A673 (cell line): Measurements from ENCODE around the gene A2M. TPM values are rescaled to one million over a fixed set of nuclear protein-coding genes. Genes with fewer than 3 reads are reported as not detected.

Experiments
- BruUV-seq: library from RNA; stranded (reverse); fragments of 400-500 nt; replicated peaks from 2 replicates; lab custom pipeline; 2021; lab: Mats Ljungman, UMichigan
- CTCF ChIA-PET: fragments of 300-600 bp; sonication (Branson Sonifier 250); formaldehyde crosslinking; loops from one replicate; lab custom pipeline; 2022; ENCODE audit warnings: antibody characterized with exemption; lab: Charles Lee
- POLR2A ChIA-PET: fragments of 300-600 bp; sonication (Branson Sonifier 250); formaldehyde crosslinking; loops from one replicate; lab custom pipeline; 2022; ENCODE audit warnings: antibody characterized with exemption; ENCODE audit not compliant: low non-redundant PET; lab: Charles Lee
- DNase-seq: peaks from one replicate; pipeline ENCODE4 v3.0.0-alpha.2; 2015; ENCODE audit warnings: low spot score
- H3K27ac ChIP-seq: fragments of 200-600 bp; sonication (generic); 2 replicates; pipeline ENCODE4 v1.5.1; 2016; ENCODE audit warnings: mixed run types, low read depth, mild to moderate bottlenecking, mixed read lengths, antibody characterized with exemption, low read length; ENCODE audit not compliant: poor library complexity, severe bottlenecking
- H3K27me3 ChIP-seq: fragments of 200-600 bp; sonication (generic); replicated peaks from 2 replicates; pipeline ENCODE4 v1.6.1; 2017; ENCODE audit warnings: mixed run types, low read depth, mild to moderate bottlenecking, mixed read lengths, antibody characterized with exemption, low read length; ENCODE audit not compliant: insufficient read depth, poor library complexity
- H3K36me3 ChIP-seq: fragments of 200-600 bp; sonication (generic); 2 replicates; pipeline ENCODE4 v1.6.1; 2016; ENCODE audit warnings: mixed run types, mild to moderate bottlenecking, mixed read lengths, antibody characterized with exemption, low read length; ENCODE audit not compliant: insufficient read depth, poor library complexity, severe bottlenecking
- H3K4me1 ChIP-seq: fragments of 200-600 bp; sonication (generic); 2 replicates; pipeline ENCODE4 v1.6.1; 2017; ENCODE audit warnings: mixed run types, mild to moderate bottlenecking, mixed read lengths, antibody characterized with exemption, low read length; ENCODE audit not compliant: insufficient read depth, poor library complexity, severe bottlenecking
- H3K4me3 ChIP-seq: fragments of 200-600 bp; sonication (generic); 2 replicates; pipeline ENCODE4 v1.5.1; 2016; ENCODE audit warnings: low read depth, mixed run types, mild to moderate bottlenecking, mixed read lengths, low read length; ENCODE audit not compliant: poor library complexity, severe bottlenecking
- H3K9me3 ChIP-seq: fragments of 200-600 bp; sonication (generic); 2 replicates; pipeline ENCODE4 v1.6.1; 2016; ENCODE audit warnings: mixed run types, low read depth, mild to moderate bottlenecking, mixed read lengths, antibody characterized with exemption, low read length; ENCODE audit not compliant: poor library complexity, severe bottlenecking
- CTCF ChIP-seq: fragments of 300-800, 200-600 bp; sonication (generic); conservative IDR thresholded peaks from 2 replicates; pipeline ENCODE4 v1.5.1; 2017; ENCODE audit warnings: low read depth, mild to moderate bottlenecking, antibody characterized with exemption, low read length, moderate library complexity, mixed read lengths
- EZH2 ChIP-seq: fragments of 200-600 bp; sonication (generic); IDR thresholded peaks from 2 replicates; pipeline ENCODE4 v1.6.1; 2017; ENCODE audit warnings: borderline replicate concordance, low read depth, mild to moderate bottlenecking, mixed read lengths, antibody characterized with exemption, low read length; ENCODE audit not compliant: poor library complexity, severe bottlenecking
- intact Hi-C: fragments of 100-400 bp; cut with micrococcal nuclease; formaldehyde crosslinking; loops from one replicate; pipeline ENCODE4 v1.10.0; 2022; ENCODE audit not compliant: unreplicated experiment
- total RNA-seq: library from RNA; stranded (reverse); gene quantifications from 2 replicates; pipeline ENCODE4 v1.2.3, GENCODE V29; 2021

A2M gene
- total RNA-seq, 1 experiment from 2014 or later, result 1.3 TPM

GRCh38 chr12:9081667-9082427 is 33.9 kb downstream of the A2M start:
- no peak for DNase-seq
- ChIA-PET CTCF (no interaction called here), POLR2A (no interaction called here)
- no peak for TF ChIP-seq CTCF
- TF ChIP-seq EZH2, result no peak
- Histone ChIP-seq H3K27me3 (no peaks in the 10 kb centered on the region), H3K36me3 (no peaks in the 10 kb centered on the region), H3K9me3 (peaks cover 5% of the 10 kb centered on the region), H3K4me3 (no peak overlapping the region), H3K4me1 (no peaks in the 10 kb centered on the region), H3K27ac (no peak overlapping the region)
- intact Hi-C loops, result no loop called here
- BruUV-seq, result no TSS peak

- no peaks in the 10 kb centered on the region for H3K4me1 ChIP-seq
- no peak overlapping the region for H3K27ac ChIP-seq
- no peak for DNase-seq
- H3K4me3 ChIP-seq, result no peak overlapping the region
- BruUV-seq, result no TSS peak
- no peak for TF ChIP-seq CTCF
- no peak for TF ChIP-seq EZH2
- no peaks in the 10 kb centered on the region for H3K27me3 ChIP-seq
- no peaks in the 10 kb centered on the region for H3K36me3 ChIP-seq
- CTCF ChIA-PET, result no interaction called here
- intact Hi-C loops, result no loop called here
- POLR2A ChIA-PET, result no interaction called here
- H3K9me3 ChIP-seq, result peaks cover 5% of the 10 kb centered on the region
Measured at GRCh38 chr12:9079883-9080675, 35.6 kb downstream of the A2M start.

- no peak for TF ChIP-seq EZH2
- TF ChIP-seq CTCF, result no peak
- Histone ChIP-seq H3K27me3 (no peaks in the 10 kb centered on the region), H3K4me3 (no peak overlapping the region), H3K9me3 (no peaks in the 10 kb centered on the region), H3K36me3 (no peaks in the 10 kb centered on the region), H3K4me1 (no peaks in the 10 kb centered on the region), H3K27ac (no peak overlapping the region)
- BruUV-seq, result no TSS peak
- no peak for DNase-seq
- intact Hi-C loops, result no loop called here
- ChIA-PET POLR2A (no interaction called here), CTCF (no interaction called here)
Measured at GRCh38 chr12:9079082-9079481, 36.6 kb downstream of the A2M start.
